HepG2 (cell line): ENCODE results near the gene GNG12. TPM values are rescaled to one million over a fixed set of nuclear protein-coding genes. Genes with fewer than 3 reads are reported as not detected.

Experiments used
- FLYWCH1 ChIP-seq: sonication (generic); formaldehyde crosslinking; IDR thresholded peaks from 2 replicates; pipeline ENCODE4 v1.8.1; 2023; ENCODE audit warnings: mild to moderate bottlenecking, missing genetic modification reagents
- GABPB1 ChIP-seq: IDR thresholded peaks from 2 replicates; pipeline ENCODE4 v1.6.1; 2016; ENCODE audit warnings: mild to moderate bottlenecking, missing genetic modification reagents, moderate library complexity, missing compliant biosample characterization
- IRF9 ChIP-seq: sonication (generic); formaldehyde crosslinking; IDR thresholded peaks from 2 replicates; pipeline ENCODE4 v1.8.0; 2022; ENCODE audit warnings: missing genetic modification reagents, mild to moderate bottlenecking, borderline replicate concordance
- KAT8 ChIP-seq: IDR thresholded peaks from 2 replicates; pipeline ENCODE4 v1.6.1; 2016; ENCODE audit warnings: missing genetic modification reagents, missing compliant biosample characterization
- MAFG ChIP-seq: sonication (generic); formaldehyde crosslinking; IDR thresholded peaks from 2 replicates; pipeline ENCODE4 v1.5.1; 2020; ENCODE audit warnings: mild to moderate bottlenecking, missing genetic modification reagents
- NR2C2 ChIP-seq: sonication (generic); formaldehyde crosslinking; IDR thresholded peaks from 2 replicates; pipeline ENCODE4 v1.4.0; 2020; ENCODE audit warnings: missing genetic modification reagents, mild to moderate bottlenecking, moderate library complexity, borderline replicate concordance
- RARA ChIP-seq: IDR thresholded peaks from 2 replicates; pipeline ENCODE4 v1.6.1; 2016; ENCODE audit warnings: missing genetic modification reagents, missing compliant biosample characterization
- SPEN ChIP-seq: sonication (generic); formaldehyde crosslinking; IDR thresholded peaks from 2 replicates; pipeline ENCODE4 v1.5.1; 2020; ENCODE audit warnings: low read depth, mild to moderate bottlenecking, missing genetic modification reagents
- TEAD3 ChIP-seq: optimal IDR thresholded peaks from 2 replicates; pipeline ENCODE3; 2016; ENCODE audit warnings: borderline replicate concordance
- ZBTB20 ChIP-seq: sonication (generic); formaldehyde crosslinking; IDR thresholded peaks from 2 replicates; pipeline ENCODE4 v1.8.1; 2023; ENCODE audit warnings: missing genetic modification reagents, low read depth, mild to moderate bottlenecking, borderline replicate concordance
- ZNF264 ChIP-seq: sonication (generic); formaldehyde crosslinking; IDR thresholded peaks from 2 replicates; pipeline ENCODE4 v1.4.0; 2020; ENCODE audit warnings: missing genetic modification reagents
- ZNF333 ChIP-seq: sonication (generic); formaldehyde crosslinking; IDR thresholded peaks from 2 replicates; pipeline ENCODE4 v1.4.0; 2020; ENCODE audit warnings: mild to moderate bottlenecking, missing genetic modification reagents, borderline replicate concordance
- ZNF350 ChIP-seq: sonication (generic); formaldehyde crosslinking; IDR thresholded peaks from 2 replicates; pipeline ENCODE4 v1.4.0; 2020; ENCODE audit warnings: mild to moderate bottlenecking, low read depth, missing genetic modification reagents, borderline replicate concordance
- ZNF407 ChIP-seq: sonication (generic); formaldehyde crosslinking; IDR thresholded peaks from one replicate; pipeline ENCODE4 v1.5.1; 2020; ENCODE audit warnings: mild to moderate bottlenecking, missing genetic modification reagents; ENCODE audit errors: not compliant biosample characterization
- polyA plus RNA-seq, 8 experiments: library from polyadenylated mRNA; depleted of rRNA in 3 of 8; stranded (reverse) in 7 of 8; unstranded in 1 of 8; fragments of >200 nt; fragmentation: Illumina TruSeq in 4 of 8; extraction: Trizol in 4 of 8; gene quantifications; 2 replicates each; pipeline versions ENCODE4 v1.2.1 to v1.2.3, GENCODE V29; 2011 to 2016; ENCODE audit warnings: low read depth in 4 of 8, missing spikeins in 1 of 8, mixed read lengths in 1 of 8; ENCODE audit not compliant: insufficient read depth in 1 of 8
- total RNA-seq, 5 experiments: library from RNA; depleted of rRNA; stranded (reverse); fragments of >200 nt; fragmentation: Illumina TruSeq; extraction: Trizol; gene quantifications; 2 replicates each; pipeline ENCODE4 v1.2.3, GENCODE V29; 2016; ENCODE audit warnings: low read depth in 1 of 5
- TF ChIP-seq, protein P1 (sequence below): sonication (generic); formaldehyde crosslinking; IDR thresholded peaks from 2 replicates; pipeline ENCODE4 v1.5.1; 2020; ENCODE audit warnings: missing genetic modification reagents, mild to moderate bottlenecking, borderline replicate concordance
- TF ChIP-seq, protein P2 (sequence below): sonication (generic); formaldehyde crosslinking; IDR thresholded peaks from 2 replicates; pipeline ENCODE4 v1.8.1; 2023; ENCODE audit warnings: missing genetic modification reagents, inconsistent platforms, borderline replicate concordance

GNG12 gene
- total and polyA plus RNA-seq, 2 of the 13 experiments (the other 11 are each of a cell fraction or from before 2014, with no cell fraction given), result 0.11 TPM

GRCh38 chr1:67686267-67687197 is 146.7 kb downstream of the GNG12 start (continued):
- TF ChIP-seq ZNF407 (CRISPR knock-in tag), result peak; percentile 87
- TF ChIP-seq RARA, result peak; percentile 59
- 0 out of 2 replicates have a peak, but pooled peaks have one; percentile 49 for TF ChIP-seq MAFG (CRISPR knock-in tag)
- no peak for TF ChIP-seq FLYWCH1 (CRISPR knock-in tag)
- peak; percentile 27; the same call in 1 of the 2 replicates for TF ChIP-seq ZNF350
- TF ChIP-seq ZBTB20 (CRISPR knock-in tag), result peak; percentile 27; the same call in 1 of the 2 replicates
- peak; percentile 50; the same call in 1 of the 2 replicates for TF ChIP-seq ZNF264 (CRISPR knock-in tag)
- peak; percentile 27; the same call in 1 of the 2 replicates for TF ChIP-seq IRF9 (CRISPR knock-in tag)
- TF ChIP-seq, protein P1, sequence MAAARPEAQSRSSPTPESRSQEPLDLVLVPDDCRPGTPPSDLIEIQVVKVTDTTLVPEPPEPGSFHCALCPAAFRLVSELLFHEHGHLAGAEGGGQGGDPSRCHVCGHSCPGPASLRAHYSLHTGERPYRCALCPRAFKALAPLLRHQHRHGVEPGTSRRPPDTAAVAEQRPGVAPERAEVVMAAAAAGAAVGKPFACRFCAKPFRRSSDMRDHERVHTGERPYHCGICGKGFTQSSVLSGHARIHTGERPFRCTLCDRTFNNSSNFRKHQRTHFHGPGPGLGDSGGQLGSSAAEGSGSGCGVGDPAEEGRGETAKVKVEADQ (CRISPR knock-in tag), result peak; percentile 80
- TF ChIP-seq, protein P2, sequence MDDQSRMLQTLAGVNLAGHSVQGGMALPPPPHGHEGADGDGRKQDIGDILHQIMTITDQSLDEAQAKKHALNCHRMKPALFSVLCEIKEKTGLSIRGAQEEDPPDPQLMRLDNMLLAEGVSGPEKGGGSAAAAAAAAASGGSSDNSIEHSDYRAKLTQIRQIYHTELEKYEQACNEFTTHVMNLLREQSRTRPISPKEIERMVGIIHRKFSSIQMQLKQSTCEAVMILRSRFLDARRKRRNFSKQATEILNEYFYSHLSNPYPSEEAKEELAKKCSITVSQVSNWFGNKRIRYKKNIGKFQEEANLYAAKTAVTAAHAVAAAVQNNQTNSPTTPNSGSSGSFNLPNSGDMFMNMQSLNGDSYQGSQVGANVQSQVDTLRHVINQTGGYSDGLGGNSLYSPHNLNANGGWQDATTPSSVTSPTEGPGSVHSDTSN (CRISPR knock-in tag), result no peak
- TF ChIP-seq GABPB1 (CRISPR knock-in tag), result peak; percentile 76
- peak; percentile 57 for TF ChIP-seq TEAD3
- TF ChIP-seq KAT8 (CRISPR knock-in tag), result peak; percentile 44; the same call in 1 of the 2 replicates
- 0 out of 2 replicates have a peak, but pooled peaks have one; percentile 44 for TF ChIP-seq NR2C2 (CRISPR knock-in tag)
- TF ChIP-seq ZNF333 (CRISPR knock-in tag), result 0 out of 2 replicates have a peak, but pooled peaks have one; percentile 76
- TF ChIP-seq SPEN (CRISPR knock-in tag), result 0 out of 2 replicates have a peak, but pooled peaks have one; percentile 16
